ENCODE results near the gene ARHGDIA. TPM values are rescaled to one million over a fixed set of nuclear protein-coding genes. Genes with fewer than 3 reads are reported as not detected.

Gene ARHGDIA
- total and polyA plus RNA-seq, 2 of the 8 experiments (the other 6 are each of a cell fraction or from before 2014, with no cell fraction given): 62.4 to 217 TPM

- Histone ChIP-seq H3K4ac (replicated peaks; ENCODE audit: insufficient read length, low read depth, low read length) (no peak overlapping the region), H3K14ac (ENCODE audit: insufficient read length) (no peak overlapping the region), H2BK12ac (ENCODE audit: low read depth, low read length) (no peak overlapping the region), H3K4me3 (ENCODE audit: extremely low read depth in 1 of 4, insufficient read depth in 2 of 4, low read depth in 3 of 4, low read length in 4 of 4) (peak overlapping the region; percentile 80 to 94 (median 88)), H2AFZ (ENCODE audit: low read length) (no peak overlapping the region), H2BK120ac (replicated peaks; ENCODE audit: low read depth, low read length) (no peak overlapping the region), H3K9ac (replicated peaks in 1 of 4; ENCODE audit: extremely low read depth in 1 of 4, low read depth in 3 of 4, low read length in 3 of 4) (peak overlapping the region; percentile 86 to 99 (median 93)), H2BK5ac (ENCODE audit: low read depth, low read length) (no peak overlapping the region; the same call in 1 of the 2 replicates), H3K27me3 (replicated peaks in 1 of 4; ENCODE audit: control insufficient read depth in 3 of 4, extremely low read depth in 1 of 4, insufficient read depth in 3 of 4, low read length in 3 of 4) (no peaks in the 10 kb centered on the region), H4K5ac (ENCODE audit: insufficient read length, low read depth, low read length) (peak overlapping the region; percentile 30), H3K9me3 (ENCODE audit: insufficient read depth in 2 of 2, low read depth in 1 of 2, low read length in 1 of 2) (no peaks in the 10 kb centered on the region), H3K4me2 (ENCODE audit: insufficient read depth in 1 of 2, low read depth in 2 of 2, low read length in 2 of 2) (peak overlapping the region; percentile 75 to 84), H2AK5ac (ENCODE audit: low read depth, low read length) (peak overlapping the region; percentile 61; the same call in 1 of the 2 replicates), H3K4me1 (replicated peaks in 1 of 4; ENCODE audit: control insufficient read depth in 3 of 4, insufficient read depth in 4 of 4, low read length in 3 of 4) (peaks cover 0 to 3% (median 2%) of the 10 kb centered on the region in 4 experiments; a peak in 5 of 7 replicates), H4K20me1 (replicated peaks in 1 of 2; ENCODE audit: control insufficient read depth in 1 of 2, insufficient read depth in 2 of 2, low read length in 2 of 2) (peaks cover 14 to 20% of the 10 kb centered on the region in 2 experiments), H2BK20ac (ENCODE audit: low read length) (no peak overlapping the region), H4K8ac (ENCODE audit: extremely low read depth, insufficient read depth, low read length) (peak overlapping the region; percentile 96), H3K36me3 (ENCODE audit: control insufficient read depth in 2 of 4, insufficient read depth in 4 of 4, low read length in 3 of 4) (peaks cover 26 to 46% (median 36%) of the 10 kb centered on the region in 4 experiments), H4K91ac (replicated peaks; ENCODE audit: insufficient read length, low read length) (no peak overlapping the region), H3K23me2 (ENCODE audit: low read depth, low read length) (peaks cover 5% of the 10 kb centered on the region; the same call in 1 of the 2 replicates), H3K27ac (ENCODE audit: low read depth, low read length) (peak overlapping the region; percentile 83), H3K79me1 (ENCODE audit: low read depth, low read length) (peaks cover 18% of the 10 kb centered on the region), H3K79me2 (ENCODE audit: control insufficient read depth in 1 of 2, insufficient read depth in 2 of 2, low read length in 2 of 2) (peaks cover 8 to 41% of the 10 kb centered on the region in 2 experiments), H3K23ac (ENCODE audit: insufficient read length) (no peak overlapping the region), H2BK15ac (ENCODE audit: low read length) (no peak overlapping the region), H3K56ac (replicated peaks; ENCODE audit: insufficient read length, low read depth, low read length) (peak overlapping the region; percentile 69), H3K18ac (ENCODE audit: extremely low read depth, low read length) (no peak overlapping the region)
- POLR2A ChIA-PET (ENCODE audit: partially characterized antibody): interaction anchor here (0.6 to 12.3 kb wide), 13 partner anchors 11 to 630 kb away, joined by 3 to 151 read pairs (median 5); partner anchors contain the start of gene NPB
- no peak for FAIRE-seq
- CTCF ChIA-PET (ENCODE audit: partially characterized antibody): interaction anchor here (0.6 to 1.8 kb wide), 2 partner anchors 33 to 65 kb away, joined by 3 to 4 read pairs; no protein-coding TSS in a partner anchor
- DNase-seq (ENCODE audit: low read depth in 1 of 2, low spot score in 2 of 2): no peak
- WGBS, 2 experiments (ENCODE audit: extremely low coverage in 1 of 2, insufficient coverage in 1 of 2, insufficient read length in 1 of 2, insufficient replicate concordance in 2 of 2, low coverage in 1 of 2, low lambda C conversion rate in 2 of 2, missing lambda C conversion rate in 1 of 2): 47% methylated on average over 24 of the region's 69 CpGs; no CpG with 5 or more reads in 1 of the 2 experiments
- TF ChIP-seq BCL11A (IDR thresholded peaks at IDR 0.05; ENCODE audit: low read depth in 2 of 2, low read length in 2 of 2) (no peak), CTBP2 (IDR thresholded peaks at IDR 0.05; ENCODE audit: borderline replicate concordance, insufficient read depth, insufficient read length, low read length) (no peak), CTCF (IDR thresholded peaks at IDR 0.05; ENCODE audit: control extremely low read depth in 1 of 3, insufficient read depth in 1 of 3, low read depth in 1 of 3, low read length in 3 of 3) (no peak), SUZ12 (IDR thresholded peaks at IDR 0.05; ENCODE audit: low read length) (no peak), SIRT6 (IDR thresholded peaks at IDR 0.05; ENCODE audit: low read length) (no peak), KDM5A (IDR thresholded peaks at IDR 0.05; ENCODE audit: low read length) (0 out of 2 replicates have a peak, but pooled peaks have one; percentile 38), TAF7 (optimal IDR thresholded peaks at IDR 0.05; ENCODE audit: borderline replicate concordance, low read depth, low read length) (no peak)
- TF ChIP-seq, protein P1, sequence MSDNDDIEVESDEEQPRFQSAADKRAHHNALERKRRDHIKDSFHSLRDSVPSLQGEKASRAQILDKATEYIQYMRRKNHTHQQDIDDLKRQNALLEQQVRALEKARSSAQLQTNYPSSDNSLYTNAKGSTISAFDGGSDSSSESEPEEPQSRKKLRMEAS (IDR thresholded peaks at IDR 0.05): peak; percentile 24; the same call in 1 of the 2 replicates
These were observed 19.5 kb upstream of the ARHGDIA start for GRCh38 chr17:81890447-81891302.
